ENCODE data around the gene INSR. TPM values are rescaled to one million over a fixed set of nuclear protein-coding genes. Genes with fewer than 3 reads are reported as not detected.
"Not testable (repeated sequence)": the region's sequence is repeated elsewhere in the genome, so short reads cannot be mapped to it uniquely, and the experiment has no call there.

INSR gene
- total RNA-seq, 1 donor from 2014 or later = 37.3 TPM

DNA sequence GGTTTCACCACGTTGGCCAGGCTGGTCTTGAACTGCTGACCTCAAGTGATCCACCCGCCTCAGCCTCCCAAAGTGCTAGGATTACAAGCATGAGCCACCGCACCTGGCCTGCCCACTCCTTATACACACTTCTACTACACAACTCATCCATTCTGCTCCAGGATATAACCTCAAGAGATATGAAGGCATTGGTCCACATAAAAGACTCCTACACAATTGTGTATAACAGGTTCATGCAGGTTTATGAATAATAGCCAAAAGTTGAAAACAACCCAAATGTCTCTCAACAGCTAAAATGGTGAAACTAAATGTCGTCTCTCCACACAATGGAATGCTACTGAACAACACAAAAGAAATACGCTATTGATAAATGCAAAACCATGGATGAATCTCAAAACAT lies 58.1 kb downstream of the INSR start:
- Histone ChIP-seq H3K4me1 (no peaks in the 10 kb centered on the region), H3K4me3 (no peak overlapping the region), H3K36me3 (no peaks in the 10 kb centered on the region), H3K27ac (no peak overlapping the region), H3K27me3 (ENCODE audit: low read depth) (no peaks in the 10 kb centered on the region), H3K9me3 (no peaks in the 10 kb centered on the region)
- DNase-seq = no peak
- TF ChIP-seq, protein P1, sequence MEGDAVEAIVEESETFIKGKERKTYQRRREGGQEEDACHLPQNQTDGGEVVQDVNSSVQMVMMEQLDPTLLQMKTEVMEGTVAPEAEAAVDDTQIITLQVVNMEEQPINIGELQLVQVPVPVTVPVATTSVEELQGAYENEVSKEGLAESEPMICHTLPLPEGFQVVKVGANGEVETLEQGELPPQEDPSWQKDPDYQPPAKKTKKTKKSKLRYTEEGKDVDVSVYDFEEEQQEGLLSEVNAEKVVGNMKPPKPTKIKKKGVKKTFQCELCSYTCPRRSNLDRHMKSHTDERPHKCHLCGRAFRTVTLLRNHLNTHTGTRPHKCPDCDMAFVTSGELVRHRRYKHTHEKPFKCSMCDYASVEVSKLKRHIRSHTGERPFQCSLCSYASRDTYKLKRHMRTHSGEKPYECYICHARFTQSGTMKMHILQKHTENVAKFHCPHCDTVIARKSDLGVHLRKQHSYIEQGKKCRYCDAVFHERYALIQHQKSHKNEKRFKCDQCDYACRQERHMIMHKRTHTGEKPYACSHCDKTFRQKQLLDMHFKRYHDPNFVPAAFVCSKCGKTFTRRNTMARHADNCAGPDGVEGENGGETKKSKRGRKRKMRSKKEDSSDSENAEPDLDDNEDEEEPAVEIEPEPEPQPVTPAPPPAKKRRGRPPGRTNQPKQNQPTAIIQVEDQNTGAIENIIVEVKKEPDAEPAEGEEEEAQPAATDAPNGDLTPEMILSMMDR (IDR thresholded peaks at IDR 0.05) = no peak
- ATAC-seq = no peak
- intact Hi-C loops (cut with DNase I) = no loop called here

DNA sequence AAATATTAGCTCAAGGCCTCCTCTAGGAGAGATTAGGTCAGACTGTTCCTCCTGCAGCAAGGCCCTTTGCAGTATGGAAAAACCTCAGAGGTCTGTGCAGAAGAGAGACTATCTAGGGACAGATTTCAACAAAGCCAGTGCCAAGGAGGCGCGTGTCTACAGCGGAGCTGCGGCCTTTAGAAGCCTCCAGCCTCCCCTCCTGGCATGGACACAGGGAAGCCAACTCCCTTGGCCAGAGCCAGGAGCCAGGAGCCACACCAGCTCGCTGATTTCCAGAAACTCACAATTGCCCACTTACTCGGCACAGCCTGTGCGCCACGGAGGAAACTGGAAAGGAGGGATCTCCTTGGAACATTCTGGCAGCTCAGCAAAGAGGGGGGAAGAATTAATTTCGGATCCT lies 63.4 kb downstream of the INSR start:
- TF ChIP-seq, protein P1 (IDR thresholded peaks at IDR 0.05) = no peak
- no peak overlapping the region for H3K27ac ChIP-seq

DNA sequence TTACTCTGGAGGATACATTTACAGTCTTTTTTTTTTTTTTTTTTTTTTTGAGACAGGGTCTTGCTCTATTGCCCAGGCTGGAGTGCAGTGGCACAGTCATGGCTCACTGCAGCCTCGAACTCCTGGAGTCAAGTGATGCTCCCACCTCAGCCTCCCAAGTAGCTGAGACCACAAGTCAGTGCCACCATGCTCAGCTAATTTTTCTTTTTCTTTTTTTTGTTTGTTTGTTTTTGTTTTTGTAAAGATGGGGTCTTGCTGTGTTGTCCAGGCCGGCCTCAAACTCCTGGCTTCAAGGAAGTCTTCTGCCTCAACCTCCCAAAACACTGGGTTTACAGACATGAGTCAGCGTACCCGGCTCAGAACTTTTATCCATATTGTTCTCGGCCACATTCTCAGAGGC lies 64.5 kb downstream of the INSR start:
- H3K27me3 ChIP-seq (ENCODE audit: low read depth) = no peaks in the 10 kb centered on the region
- H3K36me3 ChIP-seq = no peaks in the 10 kb centered on the region
- no peak overlapping the region for H3K27ac ChIP-seq
- H3K4me1 ChIP-seq = no peaks in the 10 kb centered on the region
- H3K4me3 ChIP-seq = no peak overlapping the region
- no peak for DNase-seq
- TF ChIP-seq, protein P1 (IDR thresholded peaks at IDR 0.05) = no peak
- ATAC-seq = no peak
- no peaks in the 10 kb centered on the region for H3K9me3 ChIP-seq
- intact Hi-C loops (cut with DNase I) = no loop called here

More for the DNA sequence above, 63.4 kb downstream of the INSR start:
- intact Hi-C loops (cut with DNase I) = no loop called here
- no peaks in the 10 kb centered on the region for H3K36me3 ChIP-seq
- H3K9me3 ChIP-seq = no peaks in the 10 kb centered on the region
- H3K27me3 ChIP-seq (ENCODE audit: low read depth) = no peaks in the 10 kb centered on the region
- no peak overlapping the region for H3K4me3 ChIP-seq
- ATAC-seq (no peak), DNase-seq (no peak)
- no peaks in the 10 kb centered on the region for H3K4me1 ChIP-seq

DNA sequence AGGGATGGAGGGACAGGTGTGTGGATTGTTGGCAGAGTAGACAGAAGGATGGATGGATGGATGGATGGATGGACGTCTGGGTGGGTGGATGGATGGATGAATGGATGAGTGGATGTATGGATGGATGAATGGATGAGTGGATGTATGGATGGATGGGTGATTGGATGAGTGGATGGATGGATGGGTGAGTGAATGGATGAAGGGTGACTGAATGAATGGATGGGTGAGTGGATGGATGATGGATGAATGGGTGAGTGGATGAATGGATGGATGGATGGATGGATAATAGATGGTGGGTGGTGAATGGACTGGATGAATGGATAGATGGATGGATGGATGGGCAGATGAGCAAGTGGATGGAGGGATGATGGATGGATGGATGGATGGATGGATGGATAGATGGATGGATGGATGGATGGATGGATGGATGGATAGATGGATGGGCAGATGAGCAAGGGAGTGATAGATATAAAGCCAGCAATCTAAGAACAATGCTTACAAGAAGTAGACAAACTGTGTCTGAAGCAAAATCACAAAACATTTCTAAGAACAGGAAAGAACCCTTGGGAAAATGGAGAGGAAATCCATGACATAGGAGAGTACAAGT lies 65.2 kb downstream of the INSR start:
- H3K36me3 ChIP-seq = no peaks in the 10 kb centered on the region
- no peak overlapping the region for H3K4me3 ChIP-seq
- intact Hi-C loops (cut with DNase I) = no loop called here
- DNase-seq (no peak), ATAC-seq (no peak)
- H3K4me1 ChIP-seq = no peaks in the 10 kb centered on the region
- H3K27ac ChIP-seq = no peak overlapping the region
- TF ChIP-seq, protein P1 (IDR thresholded peaks at IDR 0.05) = no peak
- H3K27me3 ChIP-seq (ENCODE audit: low read depth) = no peaks in the 10 kb centered on the region
- no peaks in the 10 kb centered on the region for H3K9me3 ChIP-seq

- no peaks in the 10 kb centered on the region for H3K27me3 ChIP-seq (ENCODE audit: low read depth)
- no peak for ATAC-seq
- H3K36me3 ChIP-seq = no peaks in the 10 kb centered on the region
- intact Hi-C loops (cut with DNase I) = no loop called here
- no peak overlapping the region for H3K27ac ChIP-seq
- H3K9me3 ChIP-seq = no peaks in the 10 kb centered on the region
- no peak for DNase-seq
- TF ChIP-seq, protein P1 (IDR thresholded peaks at IDR 0.05) = no peak
- no peaks in the 10 kb centered on the region for H3K4me1 ChIP-seq
- H3K4me3 ChIP-seq = no peak overlapping the region
These were observed 66.5 kb downstream of the INSR start for GRCh38 chr19:7227735-7228134.

- H3K9me3 ChIP-seq; DNase-seq; intact Hi-C loops (cut with DNase I); H3K4me1 ChIP-seq; H3K27ac ChIP-seq; H3K36me3 ChIP-seq; ATAC-seq; H3K4me3 ChIP-seq; H3K27me3 ChIP-seq (ENCODE audit: low read depth): not testable (repeated sequence)
These were observed 67.1 kb downstream of the INSR start for GRCh38 chr19:7227149-7227548.
